BLaER1 treated with 17β-estradiol and CSF1 and Interleukin-3, amounts not matched to agents 10 nM and 100 nM (cell line): ENCODE data around the gene UGT2B17.
A peak's percentile ranks its signal among the peaks of the same experiment; 100 is the strongest.
"Not testable (repeated sequence)": the region's sequence is repeated elsewhere in the genome, so short reads cannot be mapped to it uniquely, and the experiment has no call there.

ENCODE experiments used
- H3K27ac ChIP-seq, 11 experiments: shearing (Covaris generic); formaldehyde crosslinking; 2 replicates each; pipeline ENCODE4 v1.8.1; 2022
- H3K27me3 ChIP-seq, 11 experiments: shearing (Covaris generic); formaldehyde crosslinking; 2 replicates each; pipeline ENCODE4 v1.8.1; 2022
- H3K36me3 ChIP-seq, 11 experiments: shearing (Covaris generic); formaldehyde crosslinking; 2 replicates each; pipeline ENCODE4 v1.8.1; 2022
- H3K4me1 ChIP-seq, 10 experiments: shearing (Covaris generic); formaldehyde crosslinking; 2 replicates each; pipeline ENCODE4 v1.8.1; 2022
- H3K4me2 ChIP-seq, 11 experiments: shearing (Covaris generic); formaldehyde crosslinking; 2 replicates each; pipeline ENCODE4 v1.8.1; 2022
- H3K4me3 ChIP-seq, 10 experiments: shearing (Covaris generic); formaldehyde crosslinking; 2 replicates each; pipeline ENCODE4 v1.8.1; 2022
- H3K9ac ChIP-seq, 11 experiments: shearing (Covaris generic); formaldehyde crosslinking; 2 replicates each; pipeline ENCODE4 v1.8.1; 2022
- H3K9me3 ChIP-seq, 11 experiments: shearing (Covaris generic); formaldehyde crosslinking; replicated peaks in 1 of 11; 2 replicates each; pipeline ENCODE4 v1.8.1; 2022
- H4K20me1 ChIP-seq, 11 experiments: shearing (Covaris generic); formaldehyde crosslinking; 2 replicates each; pipeline ENCODE4 v1.8.1; 2022
- Cebpa-rat ChIP-seq, 11 experiments: shearing (Covaris generic); IDR thresholded peaks; 2 replicates each; pipeline ENCODE4 v1.8.1; 2022

UGT2B17 gene

DNA sequence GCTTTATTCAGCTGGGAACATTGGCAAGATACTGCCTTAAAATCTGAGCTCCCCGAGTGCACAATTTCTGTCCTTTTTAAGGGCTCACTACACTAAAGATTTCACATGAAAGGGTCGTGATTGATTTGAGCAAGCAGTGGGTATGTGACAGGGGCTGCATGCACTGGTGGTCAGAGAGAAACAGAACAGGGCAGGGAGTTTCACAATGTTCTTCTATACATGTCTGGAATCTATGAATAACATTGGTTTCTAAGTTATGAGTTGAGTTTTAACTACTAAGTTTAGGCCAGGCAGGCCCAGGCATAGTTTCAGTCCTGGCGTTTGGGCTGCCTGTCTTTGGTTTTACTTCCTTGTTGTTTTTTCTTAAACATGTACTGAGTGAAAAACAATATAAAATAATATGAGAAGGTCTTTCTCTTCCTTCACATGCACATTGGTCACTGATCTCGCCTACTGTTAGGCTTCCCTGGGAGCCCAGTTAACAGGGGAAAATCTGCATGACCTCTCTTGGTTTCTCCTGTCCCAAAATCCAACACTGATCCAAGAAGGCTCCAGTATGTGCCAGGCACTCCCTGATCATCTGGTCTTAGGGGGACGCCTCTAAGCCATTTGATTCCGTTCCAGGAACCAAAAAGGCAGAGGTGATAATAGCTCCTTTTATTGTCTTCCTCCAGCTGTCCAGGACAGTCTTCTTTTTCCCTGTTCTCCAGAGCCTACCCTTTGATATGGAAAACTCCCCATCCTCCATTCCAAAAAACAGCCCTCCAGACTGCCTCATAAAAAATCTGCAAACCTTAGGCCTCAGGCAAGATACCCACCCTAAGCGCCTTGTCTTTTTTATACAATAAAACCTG is at the start of gene UGT2B17:
UGT2B17 (minus strand) TSS at position 51 of the 854 bp plus-strand sequence. CDS start 7,838 bp downstream, outside the sequence.
- Histone ChIP-seq H3K9ac (no peak within 1 kb of the TSS), H3K27me3 (no peaks in the 10 kb centered on the region), H3K27ac (peak within 1 kb of the TSS in 3 of 11 experiments; percentile 17 to 32 (median 32); a peak in 5 of 22 replicates), H4K20me1 (no peaks in the 10 kb centered on the region), H3K4me2 (0 out of 22 replicates have a peak within 1 kb of the TSS, but pooled peaks of 1 of the 11 experiments have one; percentile 4), H3K4me1 (peaks cover 0 to 6% (median 0%) of the 10 kb centered on the region in 10 experiments; a peak in 1 of 20 replicates), H3K36me3 (no peaks in the 10 kb centered on the region), H3K9me3 (no peaks in the 10 kb centered on the region), H3K4me3 (no peak within 1 kb of the TSS)
- TF ChIP-seq Cebpa-rat (IDR thresholded peaks at IDR 0.05) = no peak

- not testable (repeated sequence) for H4K20me1 ChIP-seq, H3K4me1 ChIP-seq, H3K9ac ChIP-seq, H3K4me2 ChIP-seq, H3K27ac ChIP-seq, H3K9me3 ChIP-seq, H3K4me3 ChIP-seq, H3K36me3 ChIP-seq, H3K27me3 ChIP-seq
Observed at GRCh38 chr4:68622731-68623130, 46.6 kb upstream of the UGT2B17 start.

DNA sequence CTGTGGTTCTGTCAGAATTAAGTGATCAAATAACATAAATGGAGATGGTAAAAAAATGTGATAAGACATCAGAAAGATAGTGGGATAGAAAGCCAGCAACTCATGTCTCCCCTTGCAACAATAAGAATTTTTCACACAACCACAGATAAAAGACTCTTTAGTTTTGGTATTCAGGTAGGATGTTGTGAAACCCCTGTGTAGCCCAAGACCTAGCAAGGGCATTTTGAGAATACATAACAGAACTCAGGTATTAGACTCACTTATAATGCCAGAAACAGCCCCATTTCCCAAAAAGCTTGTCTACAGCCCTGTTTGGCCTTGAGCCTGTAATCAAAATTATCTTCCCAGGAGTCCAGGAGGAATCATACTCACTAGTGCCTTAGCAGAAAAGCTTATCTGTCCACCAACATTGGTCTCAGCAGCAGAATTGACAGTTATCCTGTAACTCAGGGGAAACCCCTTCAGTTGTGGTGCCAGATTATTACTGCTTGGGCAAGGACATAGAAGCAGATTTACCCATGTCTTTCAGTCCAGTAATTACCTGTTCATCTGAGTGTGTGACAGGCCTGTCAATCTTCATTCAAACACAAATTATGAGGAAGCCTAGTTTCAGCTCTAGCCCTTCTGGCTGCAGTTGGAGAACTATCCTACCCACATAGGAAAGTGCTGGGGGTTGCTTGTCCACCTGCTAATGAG is 41.0 kb upstream of the UGT2B17 start:
- H3K4me2 ChIP-seq = no peak overlapping the region
- no peaks in the 10 kb centered on the region for H3K36me3 ChIP-seq
- no peak overlapping the region for H3K4me3 ChIP-seq
- H4K20me1 ChIP-seq = no peaks in the 10 kb centered on the region
- no peaks in the 10 kb centered on the region for H3K4me1 ChIP-seq
- no peak for TF ChIP-seq Cebpa-rat (IDR thresholded peaks at IDR 0.05)
- no peak overlapping the region for H3K27ac ChIP-seq
- no peak overlapping the region for H3K9ac ChIP-seq
- no peaks in the 10 kb centered on the region for H3K27me3 ChIP-seq
- H3K9me3 ChIP-seq = no peaks in the 10 kb centered on the region

GRCh38 chr4:68615699-68616422 is 39.7 kb upstream of the UGT2B17 start:
- no peaks in the 10 kb centered on the region for H3K36me3 ChIP-seq
- H3K4me2 ChIP-seq = no peak overlapping the region
- TF ChIP-seq Cebpa-rat (IDR thresholded peaks at IDR 0.05) = no peak
- no peaks in the 10 kb centered on the region for H3K27me3 ChIP-seq
- H3K9ac ChIP-seq = no peak overlapping the region
- H3K9me3 ChIP-seq = no peaks in the 10 kb centered on the region
- no peaks in the 10 kb centered on the region for H3K4me1 ChIP-seq
- no peak overlapping the region for H3K27ac ChIP-seq
- no peak overlapping the region for H3K4me3 ChIP-seq
- H4K20me1 ChIP-seq = no peaks in the 10 kb centered on the region

GRCh38 chr4:68613752-68614151 is 37.6 kb upstream of the UGT2B17 start:
- Histone ChIP-seq H4K20me1 (no peaks in the 10 kb centered on the region), H3K27ac (no peak overlapping the region), H3K9me3 (no peaks in the 10 kb centered on the region), H3K27me3 (no peaks in the 10 kb centered on the region), H3K36me3 (no peaks in the 10 kb centered on the region), H3K4me1 (no peaks in the 10 kb centered on the region), H3K4me2 (no peak overlapping the region), H3K9ac (no peak overlapping the region), H3K4me3 (no peak overlapping the region)
- TF ChIP-seq Cebpa-rat (IDR thresholded peaks at IDR 0.05) = no peak

DNA sequence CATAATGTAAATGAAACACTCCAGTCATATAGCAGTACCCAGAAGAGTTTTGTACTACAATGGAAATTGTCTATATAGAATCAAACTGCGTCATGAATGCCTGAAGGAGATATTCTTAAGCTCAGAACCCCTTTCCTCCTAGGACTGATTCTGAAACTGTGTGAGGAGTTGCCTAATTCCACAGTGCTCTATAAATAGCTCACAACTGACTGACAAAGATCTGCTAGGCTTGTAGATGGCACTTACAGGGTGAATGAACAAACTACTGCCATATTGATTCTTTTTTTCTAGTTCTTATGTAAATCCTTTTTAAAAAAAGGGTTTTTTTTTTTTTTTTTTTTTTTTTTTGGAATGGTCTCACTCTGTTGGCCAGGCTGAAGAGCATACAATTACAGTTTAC is 30.1 kb upstream of the UGT2B17 start:
- H3K27ac ChIP-seq = no peak overlapping the region
- no peaks in the 10 kb centered on the region for H3K4me1 ChIP-seq
- no peaks in the 10 kb centered on the region for H4K20me1 ChIP-seq
- TF ChIP-seq Cebpa-rat (IDR thresholded peaks at IDR 0.05) = no peak
- H3K36me3 ChIP-seq = no peaks in the 10 kb centered on the region
- no peaks in the 10 kb centered on the region for H3K9me3 ChIP-seq
- H3K9ac ChIP-seq = no peak overlapping the region
- no peak overlapping the region for H3K4me3 ChIP-seq
- no peaks in the 10 kb centered on the region for H3K27me3 ChIP-seq
- H3K4me2 ChIP-seq = no peak overlapping the region

- Histone ChIP-seq H4K20me1 (no peaks in the 10 kb centered on the region), H3K9me3 (no peaks in the 10 kb centered on the region)
Observed at GRCh38 chr4:68599150-68599549, 23.0 kb upstream of the UGT2B17 start.

DNA sequence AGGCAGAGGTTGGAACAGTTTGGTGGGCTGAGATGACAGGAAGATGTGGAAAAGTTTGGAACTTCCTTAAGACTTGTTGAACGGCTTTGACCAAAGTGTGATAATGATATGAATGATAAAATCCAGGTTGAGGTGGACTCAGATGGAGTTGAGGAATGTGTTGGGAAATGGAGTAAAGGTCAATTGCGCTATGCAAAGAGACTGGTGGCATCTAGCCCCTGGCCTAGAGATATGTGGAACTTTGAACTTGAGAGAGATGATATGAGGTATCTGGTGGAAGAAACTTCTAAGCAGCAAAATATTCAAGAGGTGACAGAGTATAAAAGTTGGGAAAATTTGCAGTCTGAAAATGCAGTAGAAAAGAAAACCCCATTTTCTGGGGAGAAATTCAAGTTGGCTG is 21.4 kb upstream of the UGT2B17 start:
- no peak for TF ChIP-seq Cebpa-rat (IDR thresholded peaks at IDR 0.05)

More at GRCh38 chr4:68599150-68599549, 23.0 kb upstream of the UGT2B17 start:
- Histone ChIP-seq H3K4me1 (no peaks in the 10 kb centered on the region), H3K27ac (no peak overlapping the region), H3K4me2 (no peak overlapping the region), H3K27me3 (no peaks in the 10 kb centered on the region), H3K36me3 (no peaks in the 10 kb centered on the region), H3K9ac (no peak overlapping the region), H3K4me3 (no peak overlapping the region)
- no peak for TF ChIP-seq Cebpa-rat (IDR thresholded peaks at IDR 0.05)

GRCh38 chr4:68594678-68595077 is 18.6 kb upstream of the UGT2B17 start:
- H3K4me3 ChIP-seq = no peak overlapping the region
- H3K4me2 ChIP-seq = no peak overlapping the region
- TF ChIP-seq Cebpa-rat (IDR thresholded peaks at IDR 0.05) = no peak
- no peaks in the 10 kb centered on the region for H3K9me3 ChIP-seq
- no peaks in the 10 kb centered on the region for H3K27me3 ChIP-seq
- no peak overlapping the region for H3K27ac ChIP-seq
- no peaks in the 10 kb centered on the region for H3K36me3 ChIP-seq
- no peaks in the 10 kb centered on the region for H4K20me1 ChIP-seq
- no peaks in the 10 kb centered on the region for H3K4me1 ChIP-seq
- no peak overlapping the region for H3K9ac ChIP-seq

More for the DNA sequence above, 21.4 kb upstream of the UGT2B17 start:
- Histone ChIP-seq H4K20me1 (no peaks in the 10 kb centered on the region), H3K4me3 (no peak overlapping the region), H3K27ac (no peak overlapping the region), H3K4me1 (no peaks in the 10 kb centered on the region), H3K36me3 (no peaks in the 10 kb centered on the region), H3K4me2 (no peak overlapping the region), H3K9ac (no peak overlapping the region), H3K27me3 (no peaks in the 10 kb centered on the region), H3K9me3 (no peaks in the 10 kb centered on the region)
